ENCODE measurements around the gene TTI1. TPM values are rescaled to one million over a fixed set of nuclear protein-coding genes. Genes with fewer than 3 reads are reported as not detected.

Gene TTI1
- polyA plus RNA-seq, 3 donors = 6.4 to 9.1 (median 8.8) TPM

DNA sequence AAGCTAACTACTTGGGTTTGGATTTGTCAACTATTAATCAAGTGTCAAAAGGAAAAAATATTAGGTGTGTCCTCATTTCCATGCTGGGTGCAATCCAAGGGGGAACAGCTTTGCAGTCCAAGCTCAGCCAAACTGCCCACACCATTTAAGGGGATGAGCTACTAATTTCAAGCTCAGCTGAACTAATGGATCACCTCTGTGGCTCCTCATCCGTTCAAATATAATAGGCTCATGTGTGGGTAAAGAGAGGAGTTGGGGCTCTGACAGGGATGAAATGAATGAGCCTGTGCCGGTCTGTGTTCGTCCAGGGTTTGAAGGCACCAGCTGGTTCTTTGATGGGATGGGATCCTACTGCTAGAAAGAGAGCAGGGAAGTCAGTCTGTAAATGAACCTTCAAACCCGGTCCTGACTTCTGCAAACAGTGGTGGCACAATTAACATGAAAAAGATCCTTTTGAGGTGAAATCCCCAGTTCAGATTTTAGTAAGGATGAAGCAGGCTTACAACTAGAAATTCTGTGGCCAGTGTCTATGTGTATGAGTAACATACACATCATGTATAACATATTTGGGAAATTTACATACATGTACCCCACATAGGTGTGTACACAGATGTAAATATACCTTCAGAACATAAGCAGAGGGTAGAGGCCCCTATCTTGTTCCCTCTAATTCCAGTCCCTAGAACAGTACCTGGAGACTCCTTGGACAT lies 41.9 kb downstream of the TTI1 start:
- Mint-ChIP-seq H3K27ac (peak overlapping the region; percentile 89 to 97 (median 94)), H3K27me3 (ENCODE audit: low read depth in 3 of 3) (peaks cover 0 to 3% (median 1%) of the 10 kb centered on the region in 3 donors), H3K4me1 (peaks cover 32% of the 10 kb centered on the region), H3K36me3 (peaks cover 77 to 83% of the 10 kb centered on the region in 2 donors), H3K9me3 (no peaks in the 10 kb centered on the region), H3K4me3 (no peak overlapping the region)
- peak overlapping the region in 1 of 2 donors; percentile 84 for H3K27ac ChIP-seq (ENCODE audit: low read depth in 1 of 2, low read length in 2 of 2)
- peak overlapping the region; percentile 2 for H3K9ac ChIP-seq (ENCODE audit: insufficient read depth, low read length, poor library complexity, severe bottlenecking)
- H3K79me2 ChIP-seq (ENCODE audit: insufficient read depth, low read length) = no peaks in the 10 kb centered on the region
- DNase-seq = peak; percentile 17 to 27 (median 18)
- H2AFZ ChIP-seq (ENCODE audit: insufficient read depth, low read depth, low read length, poor library complexity, severe bottlenecking) = no peak overlapping the region
- intact Hi-C loops (cut with micrococcal nuclease) = loop anchor here (5.0 to 10.0 kb wide), 2 partner anchors 424 to 427 kb away; no protein-coding TSS in a partner anchor
- no peak overlapping the region for H3K4me2 ChIP-seq (replicated peaks; ENCODE audit: extremely low read depth, low read length, poor library complexity, severe bottlenecking)
- TF ChIP-seq, protein P1, sequence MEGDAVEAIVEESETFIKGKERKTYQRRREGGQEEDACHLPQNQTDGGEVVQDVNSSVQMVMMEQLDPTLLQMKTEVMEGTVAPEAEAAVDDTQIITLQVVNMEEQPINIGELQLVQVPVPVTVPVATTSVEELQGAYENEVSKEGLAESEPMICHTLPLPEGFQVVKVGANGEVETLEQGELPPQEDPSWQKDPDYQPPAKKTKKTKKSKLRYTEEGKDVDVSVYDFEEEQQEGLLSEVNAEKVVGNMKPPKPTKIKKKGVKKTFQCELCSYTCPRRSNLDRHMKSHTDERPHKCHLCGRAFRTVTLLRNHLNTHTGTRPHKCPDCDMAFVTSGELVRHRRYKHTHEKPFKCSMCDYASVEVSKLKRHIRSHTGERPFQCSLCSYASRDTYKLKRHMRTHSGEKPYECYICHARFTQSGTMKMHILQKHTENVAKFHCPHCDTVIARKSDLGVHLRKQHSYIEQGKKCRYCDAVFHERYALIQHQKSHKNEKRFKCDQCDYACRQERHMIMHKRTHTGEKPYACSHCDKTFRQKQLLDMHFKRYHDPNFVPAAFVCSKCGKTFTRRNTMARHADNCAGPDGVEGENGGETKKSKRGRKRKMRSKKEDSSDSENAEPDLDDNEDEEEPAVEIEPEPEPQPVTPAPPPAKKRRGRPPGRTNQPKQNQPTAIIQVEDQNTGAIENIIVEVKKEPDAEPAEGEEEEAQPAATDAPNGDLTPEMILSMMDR (IDR thresholded peaks at IDR 0.05) = no peak
- no peak overlapping the region for H3K4me3 ChIP-seq (replicated peaks in 1 of 3; ENCODE audit: low read depth in 2 of 3, low read length in 3 of 3)
- H3K27me3 ChIP-seq (ENCODE audit: control insufficient read depth in 2 of 2, insufficient read depth in 2 of 2, low read length in 2 of 2) = no peaks in the 10 kb centered on the region
- peaks cover 39 to 63% of the 10 kb centered on the region in 2 donors for H3K36me3 ChIP-seq (replicated peaks in 1 of 2; ENCODE audit: control insufficient read depth in 1 of 2, insufficient read depth in 2 of 2, low read length in 2 of 2)
- H3K9me3 ChIP-seq (replicated peaks in 1 of 2; ENCODE audit: control insufficient read depth in 1 of 2, insufficient read depth in 1 of 2, low read length in 2 of 2) = no peaks in the 10 kb centered on the region
- peaks cover 29 to 30% of the 10 kb centered on the region in 2 donors for H3K4me1 ChIP-seq (ENCODE audit: control insufficient read depth in 1 of 2, insufficient read depth in 2 of 2, low read length in 2 of 2)
- WGBS (ENCODE audit: insufficient coverage) = 100% methylated on average over 2 of the region's 4 CpGs
- no peaks in the 10 kb centered on the region for H4K20me1 ChIP-seq (ENCODE audit: insufficient read depth, low read length)

DNA sequence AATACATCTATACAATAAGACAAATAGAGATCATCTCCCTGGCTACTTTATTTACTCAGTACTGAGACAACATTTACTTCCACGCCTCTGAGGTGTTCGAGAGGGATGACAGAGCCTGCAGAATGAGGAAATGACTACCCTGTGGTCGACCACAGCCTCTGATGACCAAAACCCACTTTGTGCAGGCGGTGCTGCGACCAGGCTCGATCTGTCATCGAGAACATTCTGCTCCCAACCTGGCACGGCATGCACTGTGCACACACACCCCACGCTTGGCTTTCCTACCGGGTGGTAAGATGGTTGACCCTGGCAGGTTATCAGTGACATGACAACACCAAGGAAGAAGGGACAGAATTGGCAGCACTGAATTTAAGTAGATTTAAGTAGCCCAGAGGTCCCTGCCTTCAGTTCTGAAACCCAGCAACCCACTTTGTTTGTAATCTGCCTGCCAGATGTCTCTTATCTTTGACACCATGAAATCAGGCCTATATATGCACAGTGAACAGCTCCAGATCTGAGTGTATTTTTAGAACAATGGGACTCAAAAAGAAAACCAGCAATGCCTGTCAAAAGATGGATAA lies 42.6 kb downstream of the TTI1 start:
- intact Hi-C loops (cut with micrococcal nuclease) = loop anchor here (5.0 to 10.0 kb wide), 2 partner anchors 423 to 426 kb away; no protein-coding TSS in a partner anchor
- H3K36me3 Mint-ChIP-seq = peaks cover 76 to 82% of the 10 kb centered on the region in 2 donors
- 0% methylated on average over 8 of the region's 10 CpGs for WGBS (ENCODE audit: insufficient coverage)
- H3K4me3 Mint-ChIP-seq = peak overlapping the region; percentile 29 to 62
- H3K27ac Mint-ChIP-seq = peak overlapping the region; percentile 89 to 97 (median 94)
- peak overlapping the region; percentile 53 for H3K9ac ChIP-seq (ENCODE audit: insufficient read depth, low read length, poor library complexity, severe bottlenecking)
- peaks cover 32% of the 10 kb centered on the region for H3K4me1 Mint-ChIP-seq
- TF ChIP-seq, protein P1 (IDR thresholded peaks at IDR 0.05) = no peak
- peaks cover 32 to 63% of the 10 kb centered on the region in 2 donors for H3K36me3 ChIP-seq (replicated peaks in 1 of 2; ENCODE audit: control insufficient read depth in 1 of 2, insufficient read depth in 2 of 2, low read length in 2 of 2)
- H3K4me1 ChIP-seq (ENCODE audit: control insufficient read depth in 1 of 2, insufficient read depth in 2 of 2, low read length in 2 of 2) = peaks cover 29 to 30% of the 10 kb centered on the region in 2 donors
- H4K20me1 ChIP-seq (ENCODE audit: insufficient read depth, low read length) = no peaks in the 10 kb centered on the region
- no peak overlapping the region for H2AFZ ChIP-seq (ENCODE audit: insufficient read depth, low read depth, low read length, poor library complexity, severe bottlenecking)
- H3K4me3 ChIP-seq (replicated peaks in 1 of 3; ENCODE audit: low read depth in 2 of 3, low read length in 3 of 3) = no peak overlapping the region
- peaks cover 0 to 3% (median 1%) of the 10 kb centered on the region in 3 donors for H3K27me3 Mint-ChIP-seq (ENCODE audit: low read depth in 3 of 3)
- H3K27me3 ChIP-seq (ENCODE audit: control insufficient read depth in 2 of 2, insufficient read depth in 2 of 2, low read length in 2 of 2) = no peaks in the 10 kb centered on the region
- DNase-seq = peak; percentile 90 to 95 (median 92)
- no peaks in the 10 kb centered on the region for H3K79me2 ChIP-seq (ENCODE audit: insufficient read depth, low read length)
- no peak overlapping the region for H3K4me2 ChIP-seq (replicated peaks; ENCODE audit: extremely low read depth, low read length, poor library complexity, severe bottlenecking)
- no peaks in the 10 kb centered on the region for H3K9me3 Mint-ChIP-seq
- H3K27ac ChIP-seq (ENCODE audit: low read depth in 1 of 2, low read length in 2 of 2) = peak overlapping the region in 1 of 2 donors; percentile 84
- H3K9me3 ChIP-seq (replicated peaks in 1 of 2; ENCODE audit: control insufficient read depth in 1 of 2, insufficient read depth in 1 of 2, low read length in 2 of 2) = no peaks in the 10 kb centered on the region
